Astrocyte (in vitro differentiated cells and primary cell): Measurements from ENCODE around the gene ENTR1.

ENCODE experiments used
- EZH2 ChIP-seq: IDR thresholded peaks from 2 replicates; pipeline ENCODE4 v1.6.1; 2012; ENCODE audit warnings: mild to moderate bottlenecking, low read length, inconsistent platforms; ENCODE audit not compliant: insufficient read depth
- TF ChIP-seq, protein P1 (sequence below): IDR thresholded peaks from 2 replicates; pipeline ENCODE4 v1.5.1; 2011; ENCODE audit warnings: low read depth, mild to moderate bottlenecking, inconsistent platforms, low read length, moderate library complexity; ENCODE audit not compliant: insufficient read depth

GRCh38 chr9:136378170-136379002 lies 32.0 kb downstream of the ENTR1 start:
- TF ChIP-seq EZH2, result no peak
- TF ChIP-seq, protein P1, sequence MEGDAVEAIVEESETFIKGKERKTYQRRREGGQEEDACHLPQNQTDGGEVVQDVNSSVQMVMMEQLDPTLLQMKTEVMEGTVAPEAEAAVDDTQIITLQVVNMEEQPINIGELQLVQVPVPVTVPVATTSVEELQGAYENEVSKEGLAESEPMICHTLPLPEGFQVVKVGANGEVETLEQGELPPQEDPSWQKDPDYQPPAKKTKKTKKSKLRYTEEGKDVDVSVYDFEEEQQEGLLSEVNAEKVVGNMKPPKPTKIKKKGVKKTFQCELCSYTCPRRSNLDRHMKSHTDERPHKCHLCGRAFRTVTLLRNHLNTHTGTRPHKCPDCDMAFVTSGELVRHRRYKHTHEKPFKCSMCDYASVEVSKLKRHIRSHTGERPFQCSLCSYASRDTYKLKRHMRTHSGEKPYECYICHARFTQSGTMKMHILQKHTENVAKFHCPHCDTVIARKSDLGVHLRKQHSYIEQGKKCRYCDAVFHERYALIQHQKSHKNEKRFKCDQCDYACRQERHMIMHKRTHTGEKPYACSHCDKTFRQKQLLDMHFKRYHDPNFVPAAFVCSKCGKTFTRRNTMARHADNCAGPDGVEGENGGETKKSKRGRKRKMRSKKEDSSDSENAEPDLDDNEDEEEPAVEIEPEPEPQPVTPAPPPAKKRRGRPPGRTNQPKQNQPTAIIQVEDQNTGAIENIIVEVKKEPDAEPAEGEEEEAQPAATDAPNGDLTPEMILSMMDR, result no peak
